Measurements from ENCODE around the gene C11orf16. TPM values are rescaled to one million over a fixed set of nuclear protein-coding genes. Genes with fewer than 3 reads are reported as not detected.
"Not testable (repeated sequence)": the region's sequence is repeated elsewhere in the genome, so short reads cannot be mapped to it uniquely, and the experiment has no call there.

Gene C11orf16
- not detected for total RNA-seq (2013)
- polyA plus RNA-seq (not detected), polyA minus RNA-seq (not detected in 2 replicates), total RNA-seq (0 to 0.90 (median 0) reads per million in 11 experiments)

GRCh38 chr11:8932564-8933180 lies at the start of gene C11orf16:
Gene C11orf16 (minus strand): TSS chr11:8932947. CDS start chr11:8932308, 639 bp downstream.
- 90% methylated on average over 12 of the region's 12 CpGs for WGBS (ENCODE audit: insufficient coverage)
- Histone ChIP-seq H3K36me3 (replicated peaks in 1 of 2; ENCODE audit: control insufficient read depth in 1 of 2, insufficient read depth in 2 of 2, low read length in 2 of 2) (no peaks in the 10 kb centered on the region), H2AFZ (ENCODE audit: insufficient read depth, low read depth, low read length, poor library complexity, severe bottlenecking) (no peak within 1 kb of the TSS), H3K9me3 (replicated peaks in 1 of 2; ENCODE audit: control insufficient read depth in 1 of 2, insufficient read depth in 1 of 2, low read length in 2 of 2) (no peaks in the 10 kb centered on the region), H3K4me1 (ENCODE audit: control insufficient read depth in 1 of 2, insufficient read depth in 2 of 2, low read length in 2 of 2) (no peaks in the 10 kb centered on the region), H3K4me3 (replicated peaks in 1 of 3; ENCODE audit: low read depth in 2 of 3, low read length in 3 of 3) (no peak within 1 kb of the TSS), H3K9ac (ENCODE audit: insufficient read depth, low read length, poor library complexity, severe bottlenecking) (no peak within 1 kb of the TSS), H4K20me1 (ENCODE audit: insufficient read depth, low read length) (no peaks in the 10 kb centered on the region), H3K4me2 (replicated peaks; ENCODE audit: extremely low read depth, low read length, poor library complexity, severe bottlenecking) (no peak within 1 kb of the TSS), H3K79me2 (ENCODE audit: insufficient read depth, low read length) (no peaks in the 10 kb centered on the region), H3K27me3 (ENCODE audit: control insufficient read depth in 2 of 2, insufficient read depth in 2 of 2, low read length in 2 of 2) (no peaks in the 10 kb centered on the region), H3K27ac (ENCODE audit: low read depth in 1 of 2, low read length in 2 of 2) (no peak within 1 kb of the TSS)
- Mint-ChIP-seq H3K4me3 (no peak within 1 kb of the TSS), H3K36me3 (no peaks in the 10 kb centered on the region), H3K27ac (peak within 1 kb of the TSS in 1 of 7 donors; percentile 63), H3K9me3 (no peaks in the 10 kb centered on the region), H3K4me1 (no peaks in the 10 kb centered on the region), H3K27me3 (ENCODE audit: low read depth in 3 of 3) (peaks cover 0 to 5% (median 2%) of the 10 kb centered on the region in 3 donors)
- no peak for DNase-seq
- intact Hi-C loops (cut with micrococcal nuclease), result no loop called here
- TF ChIP-seq CTCF (IDR thresholded peaks at IDR 0.05), result no peak

- Mint-ChIP-seq H3K27ac (no peak overlapping the region), H3K4me3 (no peak overlapping the region), H3K27me3 (ENCODE audit: low read depth in 3 of 3) (peaks cover 0 to 2% (median 0%) of the 10 kb centered on the region in 3 donors), H3K36me3 (peaks cover 0 to 3% of the 10 kb centered on the region in 2 donors), H3K9me3 (peaks cover 0 to 1% (median 0%) of the 10 kb centered on the region in 7 donors), H3K4me1 (no peaks in the 10 kb centered on the region)
- Histone ChIP-seq H3K4me2 (replicated peaks; ENCODE audit: extremely low read depth, low read length, poor library complexity, severe bottlenecking) (no peak overlapping the region), H4K20me1 (ENCODE audit: insufficient read depth, low read length) (no peaks in the 10 kb centered on the region), H3K9me3 (replicated peaks in 1 of 2; ENCODE audit: control insufficient read depth in 1 of 2, insufficient read depth in 1 of 2, low read length in 2 of 2) (no peaks in the 10 kb centered on the region), H2AFZ (ENCODE audit: insufficient read depth, low read depth, low read length, poor library complexity, severe bottlenecking) (no peak overlapping the region), H3K27me3 (ENCODE audit: control insufficient read depth in 2 of 2, insufficient read depth in 2 of 2, low read length in 2 of 2) (no peaks in the 10 kb centered on the region), H3K4me3 (replicated peaks in 1 of 3; ENCODE audit: low read depth in 2 of 3, low read length in 3 of 3) (no peak overlapping the region), H3K4me1 (ENCODE audit: control insufficient read depth in 1 of 2, insufficient read depth in 2 of 2, low read length in 2 of 2) (no peaks in the 10 kb centered on the region), H3K79me2 (ENCODE audit: insufficient read depth, low read length) (no peaks in the 10 kb centered on the region), H3K27ac (ENCODE audit: low read depth in 1 of 2, low read length in 2 of 2) (no peak overlapping the region), H3K36me3 (replicated peaks in 1 of 2; ENCODE audit: control insufficient read depth in 1 of 2, insufficient read depth in 2 of 2, low read length in 2 of 2) (no peaks in the 10 kb centered on the region), H3K9ac (ENCODE audit: insufficient read depth, low read length, poor library complexity, severe bottlenecking) (no peak overlapping the region)
- intact Hi-C loops (cut with micrococcal nuclease), result no loop called here
- TF ChIP-seq CTCF (IDR thresholded peaks at IDR 0.05), result no peak
- DNase-seq, result no peak
- no CpG with 5 or more reads among the region's 3 CpGs for WGBS (ENCODE audit: insufficient coverage)
Measured at GRCh38 chr11:8980485-8980884, 47.7 kb upstream of the C11orf16 start.

- H3K4me1 ChIP-seq (ENCODE audit: control insufficient read depth in 1 of 2, insufficient read depth in 2 of 2, low read length in 2 of 2); H3K27me3 Mint-ChIP-seq (ENCODE audit: low read depth in 3 of 3): not testable (repeated sequence)
- no CpG with 5 or more reads among the region's 7 CpGs for WGBS (ENCODE audit: insufficient coverage)
Measured at GRCh38 chr11:8979365-8979764, 46.6 kb upstream of the C11orf16 start.

More at GRCh38 chr11:8979365-8979764, 46.6 kb upstream of the C11orf16 start:
- H2AFZ ChIP-seq (ENCODE audit: insufficient read depth, low read depth, low read length, poor library complexity, severe bottlenecking); H3K27me3 ChIP-seq (ENCODE audit: control insufficient read depth in 2 of 2, insufficient read depth in 2 of 2, low read length in 2 of 2); H3K79me2 ChIP-seq (ENCODE audit: insufficient read depth, low read length); H4K20me1 ChIP-seq (ENCODE audit: insufficient read depth, low read length); H3K4me2 ChIP-seq (replicated peaks; ENCODE audit: extremely low read depth, low read length, poor library complexity, severe bottlenecking); H3K4me3 Mint-ChIP-seq; H3K27ac Mint-ChIP-seq; H3K36me3 Mint-ChIP-seq; H3K4me1 Mint-ChIP-seq; H3K9me3 ChIP-seq (replicated peaks in 1 of 2; ENCODE audit: control insufficient read depth in 1 of 2, insufficient read depth in 1 of 2, low read length in 2 of 2); intact Hi-C loops (cut with micrococcal nuclease); H3K4me3 ChIP-seq (replicated peaks in 1 of 3; ENCODE audit: low read depth in 2 of 3, low read length in 3 of 3); H3K9ac ChIP-seq (ENCODE audit: insufficient read depth, low read length, poor library complexity, severe bottlenecking); H3K36me3 ChIP-seq (replicated peaks in 1 of 2; ENCODE audit: control insufficient read depth in 1 of 2, insufficient read depth in 2 of 2, low read length in 2 of 2); H3K9me3 Mint-ChIP-seq; DNase-seq; H3K27ac ChIP-seq (ENCODE audit: low read depth in 1 of 2, low read length in 2 of 2): not testable (repeated sequence)
